ENCODE measurements around the gene FAM120B.

FAM120B gene

DNA sequence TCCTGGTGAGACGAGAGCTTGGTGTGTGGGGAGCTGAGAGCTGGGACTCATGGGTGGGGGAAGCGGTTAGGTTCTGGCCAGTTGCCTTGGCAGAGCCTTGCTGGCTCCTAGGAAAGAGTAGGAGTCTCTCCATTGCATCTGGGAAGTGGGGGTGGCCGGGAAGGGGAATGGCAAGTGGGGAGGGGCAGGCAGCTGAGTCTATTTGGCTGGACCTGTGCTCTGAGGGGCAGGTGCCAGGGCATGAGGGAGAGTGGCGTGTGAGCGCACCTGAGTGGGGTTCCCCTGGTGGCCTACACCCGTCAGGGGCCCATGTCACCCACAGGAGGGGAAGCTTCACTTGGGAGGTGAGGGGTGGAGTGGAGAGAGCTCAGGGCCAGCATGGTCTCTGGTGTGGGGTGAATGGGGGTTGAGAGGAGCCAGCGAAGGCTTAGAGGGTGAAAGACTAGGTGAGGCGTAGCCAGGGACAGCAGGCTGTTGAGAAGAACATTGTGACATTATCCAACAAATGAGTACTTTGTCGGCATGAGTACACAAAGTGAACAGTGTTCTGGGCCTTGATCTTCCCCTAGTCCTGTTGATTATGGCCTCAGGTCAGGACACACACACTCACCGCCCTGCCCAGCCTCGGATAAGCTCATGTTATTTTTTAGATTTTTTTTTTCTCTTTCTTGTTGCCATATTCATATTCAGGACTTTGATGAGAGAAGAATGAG is 59.8 kb downstream of the FAM120B start:
- H3K4me3 Mint-ChIP-seq, result no peak overlapping the region
- H3K27ac Mint-ChIP-seq, result peak overlapping the region; percentile 8
- no peaks in the 10 kb centered on the region for H3K9me3 Mint-ChIP-seq
- ATAC-seq, result no peak
- peaks cover 68% of the 10 kb centered on the region for H3K36me3 Mint-ChIP-seq
- no peaks in the 10 kb centered on the region for H3K27me3 Mint-ChIP-seq
- H3K4me1 Mint-ChIP-seq, result no peaks in the 10 kb centered on the region

DNA sequence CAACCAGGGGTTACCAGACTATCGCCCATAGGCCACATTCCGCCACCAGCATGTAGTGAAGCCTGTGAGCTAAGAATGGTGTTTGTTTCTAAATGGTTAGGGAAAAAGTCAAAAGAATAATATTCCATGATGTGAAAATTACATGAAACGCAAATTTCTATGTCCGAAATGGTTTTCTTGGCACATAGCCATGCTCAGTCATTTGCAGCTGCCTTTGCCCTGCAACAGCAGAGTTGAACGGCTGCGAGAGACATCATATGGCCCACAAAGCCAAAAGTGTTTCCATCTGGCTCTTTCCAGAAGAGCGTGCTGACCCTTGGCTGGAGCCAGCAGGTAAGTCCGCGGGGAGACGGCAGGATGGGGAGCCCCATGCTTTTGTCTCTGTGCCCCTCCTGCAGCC is 60.7 kb downstream of the FAM120B start:
- Mint-ChIP-seq H3K4me1 (no peaks in the 10 kb centered on the region), H3K9me3 (no peaks in the 10 kb centered on the region), H3K27ac (no peak overlapping the region), H3K27me3 (no peaks in the 10 kb centered on the region), H3K36me3 (peaks cover 69% of the 10 kb centered on the region), H3K4me3 (no peak overlapping the region)
- ATAC-seq, result no peak

DNA sequence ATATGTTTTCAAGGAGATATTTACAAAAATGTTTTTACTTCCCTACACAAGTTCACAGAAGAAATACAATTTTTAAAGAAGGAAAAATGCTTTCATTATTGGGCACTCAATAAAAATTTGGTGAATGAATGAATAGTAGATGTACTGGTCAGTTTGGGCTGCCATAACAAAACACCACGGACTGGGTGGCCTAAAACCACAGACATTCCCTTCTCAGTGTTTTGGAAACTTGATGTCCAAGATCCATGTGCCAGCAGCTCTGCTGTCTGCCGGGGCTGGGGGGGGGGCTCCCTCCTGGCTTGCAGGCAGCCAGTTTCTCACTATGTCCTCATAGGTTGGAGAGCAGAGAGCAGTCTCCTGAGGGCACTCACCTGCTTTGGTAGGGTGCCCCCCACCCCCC is 62.0 kb downstream of the FAM120B start:
- Mint-ChIP-seq H3K27me3 (no peaks in the 10 kb centered on the region), H3K4me1 (no peaks in the 10 kb centered on the region), H3K4me3 (no peak overlapping the region), H3K27ac (no peak overlapping the region), H3K9me3 (no peaks in the 10 kb centered on the region), H3K36me3 (peaks cover 57% of the 10 kb centered on the region)
- ATAC-seq, result no peak

DNA sequence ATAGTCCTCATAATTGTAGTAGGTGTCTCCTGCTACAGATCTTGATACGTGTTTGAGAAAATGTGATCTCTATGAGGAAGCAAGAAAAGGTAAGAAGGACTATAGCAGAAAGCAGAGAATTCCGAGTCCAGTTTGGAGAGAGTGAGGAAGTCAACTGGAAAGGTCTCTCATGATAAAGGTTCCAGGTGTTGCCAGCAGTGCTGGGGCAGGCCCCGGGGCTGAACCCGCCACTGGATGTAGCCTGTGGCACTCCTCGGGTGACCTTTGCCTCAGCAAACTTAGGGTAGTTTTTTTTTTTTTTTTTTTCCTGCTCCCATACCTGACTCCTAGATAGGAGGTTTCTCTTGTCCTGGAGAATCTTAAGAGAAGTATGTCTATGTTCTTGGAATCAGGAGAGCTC is 62.8 kb downstream of the FAM120B start:
- H3K4me3 Mint-ChIP-seq, result no peak overlapping the region
- no peaks in the 10 kb centered on the region for H3K9me3 Mint-ChIP-seq
- peaks cover 51% of the 10 kb centered on the region for H3K36me3 Mint-ChIP-seq
- ATAC-seq, result no peak
- H3K4me1 Mint-ChIP-seq, result no peaks in the 10 kb centered on the region
- no peaks in the 10 kb centered on the region for H3K27me3 Mint-ChIP-seq
- H3K27ac Mint-ChIP-seq, result peak overlapping the region; percentile 20

DNA sequence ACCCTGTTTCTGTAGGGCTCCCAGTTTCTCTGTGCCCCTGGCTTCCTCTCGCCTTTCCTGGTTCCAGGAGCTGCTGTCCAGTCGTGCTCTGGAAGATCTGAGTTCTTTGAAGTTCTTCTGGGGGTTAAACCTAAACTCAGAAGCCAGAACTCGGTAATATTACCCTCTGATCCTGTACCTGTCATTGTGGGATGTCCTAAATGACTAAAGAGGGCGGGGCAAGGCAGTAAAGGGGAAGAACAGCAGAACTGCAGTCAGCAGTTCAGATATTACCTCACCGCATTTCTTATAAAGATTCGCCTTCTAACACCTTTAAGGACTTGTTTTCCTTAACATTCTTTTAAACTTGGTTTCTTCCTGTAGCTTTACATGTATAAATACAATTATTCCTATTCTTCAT is 63.9 kb downstream of the FAM120B start:
- peak; percentile 51 for ATAC-seq
- Mint-ChIP-seq H3K4me1 (peaks cover 1% of the 10 kb centered on the region), H3K4me3 (no peak overlapping the region), H3K27me3 (no peaks in the 10 kb centered on the region), H3K9me3 (no peaks in the 10 kb centered on the region), H3K36me3 (peaks cover 44% of the 10 kb centered on the region), H3K27ac (peak overlapping the region; percentile 13)

DNA sequence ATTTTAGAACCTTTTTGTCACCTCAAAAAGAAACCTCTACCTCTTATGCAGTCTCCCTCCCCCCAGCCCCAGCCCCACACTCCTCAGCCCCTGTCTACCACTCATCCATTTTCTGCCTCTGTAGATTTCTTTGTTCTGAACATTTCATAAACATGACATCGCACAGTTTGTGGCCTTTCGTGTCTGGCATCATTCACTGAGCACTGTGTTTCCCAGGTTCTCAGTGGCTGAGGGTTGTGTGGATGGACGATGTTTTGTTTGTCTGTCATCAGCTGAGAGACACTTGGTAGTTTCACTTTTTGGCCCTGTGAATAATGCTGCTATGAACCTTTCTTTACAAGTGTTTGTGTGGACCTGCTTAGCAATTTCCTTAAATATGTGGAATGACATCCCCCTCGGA is 64.5 kb downstream of the FAM120B start:
- no peaks in the 10 kb centered on the region for H3K9me3 Mint-ChIP-seq
- H3K36me3 Mint-ChIP-seq, result peaks cover 48% of the 10 kb centered on the region
- no peak overlapping the region for H3K4me3 Mint-ChIP-seq

DNA sequence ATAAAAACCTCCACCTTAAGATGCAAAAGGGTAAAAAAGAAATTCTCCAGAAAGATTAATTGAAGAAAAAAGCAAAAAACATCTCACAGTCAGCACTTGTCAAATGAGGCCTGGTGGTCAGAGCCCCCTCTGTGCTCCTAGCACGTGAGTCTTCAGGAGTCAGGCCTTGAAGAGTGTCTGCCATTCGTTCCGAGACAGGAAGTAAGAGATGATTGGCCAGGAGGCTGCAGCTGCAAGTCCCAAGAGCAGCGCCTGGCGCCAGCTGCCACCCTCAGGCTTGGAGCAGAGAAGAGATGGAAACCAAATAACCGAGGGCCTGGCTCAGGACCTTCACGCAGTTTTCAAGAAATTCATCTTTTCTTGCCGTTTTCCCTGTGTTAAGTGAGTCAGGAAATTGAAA is 65.0 kb downstream of the FAM120B start:
- Mint-ChIP-seq H3K4me3 (no peak overlapping the region), H3K4me1 (peaks cover 11% of the 10 kb centered on the region), H3K27me3 (no peaks in the 10 kb centered on the region), H3K36me3 (peaks cover 48% of the 10 kb centered on the region), H3K27ac (peak overlapping the region; percentile 13), H3K9me3 (no peaks in the 10 kb centered on the region)
- no peak for ATAC-seq

More for the DNA sequence above, 64.5 kb downstream of the FAM120B start:
- Mint-ChIP-seq H3K4me1 (peaks cover 8% of the 10 kb centered on the region), H3K27me3 (no peaks in the 10 kb centered on the region), H3K27ac (peak overlapping the region; percentile 13)
- no peak for ATAC-seq

DNA sequence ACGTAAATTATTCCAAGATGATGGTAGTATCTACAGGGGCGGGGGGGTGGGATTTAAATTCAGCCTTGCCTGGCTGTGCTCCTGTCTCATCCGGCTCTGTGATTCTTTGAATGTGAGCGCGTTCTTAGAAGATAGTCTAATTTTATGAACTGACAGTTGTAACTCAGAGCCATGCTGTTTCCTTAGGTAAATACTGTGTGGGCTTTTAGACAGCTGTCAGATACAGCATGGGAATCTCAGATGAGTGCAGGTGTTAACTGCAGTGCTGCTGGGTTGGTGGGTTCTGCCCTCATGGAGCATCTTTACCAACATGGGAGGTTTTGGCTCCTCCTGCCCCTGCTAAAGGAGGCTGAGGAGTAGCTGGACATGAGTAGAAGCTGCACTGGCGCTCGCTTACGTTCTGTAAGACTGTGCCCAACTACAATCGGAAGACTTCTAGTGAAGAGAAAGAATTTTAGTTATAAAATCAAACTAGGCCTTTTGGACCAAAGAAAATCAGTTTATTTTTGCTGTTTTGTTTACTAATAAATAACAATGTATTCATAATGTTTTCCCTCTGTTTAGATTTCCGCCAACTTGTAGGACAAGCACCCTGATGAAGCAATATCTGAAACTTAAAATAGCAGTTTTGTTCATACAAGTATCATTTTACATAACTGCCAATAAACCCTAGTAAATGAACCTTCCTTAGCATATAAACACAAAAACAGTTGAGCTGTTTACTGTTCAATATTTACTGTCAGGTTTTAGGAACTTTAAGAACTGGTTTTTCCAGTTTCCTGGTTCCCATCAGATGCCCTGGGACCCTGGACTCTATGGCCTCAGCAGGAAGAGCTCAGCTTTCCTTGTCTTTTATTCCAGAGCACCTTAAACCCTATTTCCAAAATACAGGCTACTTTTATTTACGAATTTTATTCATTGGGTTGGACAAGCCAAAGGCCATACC is 66.1 kb downstream of the FAM120B start:
- H3K36me3 Mint-ChIP-seq, result peaks cover 48% of the 10 kb centered on the region

DNA sequence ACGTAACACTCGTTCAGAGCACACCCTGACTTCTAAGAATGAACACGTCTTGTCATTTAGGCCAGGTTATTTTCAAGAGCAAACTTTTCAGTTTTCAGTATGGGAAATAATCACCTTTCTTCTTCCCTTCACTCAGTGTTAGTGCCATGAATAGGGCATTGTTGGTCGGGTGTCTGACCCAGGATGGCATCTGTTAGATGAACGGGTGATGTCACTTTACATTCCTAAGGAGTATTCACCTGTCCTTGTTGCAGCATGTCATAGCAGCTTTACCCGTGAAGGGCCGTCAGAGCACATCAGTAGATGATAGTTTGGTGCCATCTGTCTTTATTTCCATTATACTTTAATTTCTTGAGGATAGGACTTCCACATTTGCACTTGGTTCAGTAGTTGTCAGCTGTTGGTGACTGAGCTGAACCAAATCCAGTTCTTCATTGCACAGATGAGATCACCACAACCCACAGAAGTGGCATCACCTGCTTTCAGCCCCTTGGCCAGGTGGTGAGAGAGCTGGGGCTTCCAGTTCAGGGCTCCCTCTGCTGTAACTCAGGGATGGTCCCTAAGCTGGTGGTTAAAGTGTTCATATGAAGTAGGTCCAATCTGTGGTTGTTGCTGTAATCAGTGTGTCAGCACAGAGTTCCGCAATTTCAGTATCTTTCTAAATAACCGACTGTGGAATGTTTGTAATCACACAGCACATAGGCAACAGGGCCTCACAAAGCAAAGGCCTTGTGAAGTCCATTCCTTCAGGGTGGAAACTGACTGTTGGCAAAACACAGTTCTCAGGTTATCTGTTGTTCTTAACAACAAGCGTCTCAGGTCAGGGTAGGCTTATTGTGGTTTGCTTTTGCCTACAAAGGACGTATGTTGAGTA is 68.2 kb downstream of the FAM120B start:
- no peaks in the 10 kb centered on the region for H3K27me3 Mint-ChIP-seq
- ATAC-seq, result no peak
- H3K4me3 Mint-ChIP-seq, result no peak overlapping the region
- H3K36me3 Mint-ChIP-seq, result peaks cover 35% of the 10 kb centered on the region
- no peak overlapping the region for H3K27ac Mint-ChIP-seq
- H3K4me1 Mint-ChIP-seq, result peaks cover 18% of the 10 kb centered on the region
- no peaks in the 10 kb centered on the region for H3K9me3 Mint-ChIP-seq

More for the DNA sequence above, 66.1 kb downstream of the FAM120B start:
- H3K9me3 Mint-ChIP-seq, result no peaks in the 10 kb centered on the region
- no peak overlapping the region for H3K4me3 Mint-ChIP-seq
- H3K27ac Mint-ChIP-seq, result no peak overlapping the region
- ATAC-seq, result no peak
- H3K27me3 Mint-ChIP-seq, result no peaks in the 10 kb centered on the region
- H3K4me1 Mint-ChIP-seq, result peaks cover 11% of the 10 kb centered on the region

DNA sequence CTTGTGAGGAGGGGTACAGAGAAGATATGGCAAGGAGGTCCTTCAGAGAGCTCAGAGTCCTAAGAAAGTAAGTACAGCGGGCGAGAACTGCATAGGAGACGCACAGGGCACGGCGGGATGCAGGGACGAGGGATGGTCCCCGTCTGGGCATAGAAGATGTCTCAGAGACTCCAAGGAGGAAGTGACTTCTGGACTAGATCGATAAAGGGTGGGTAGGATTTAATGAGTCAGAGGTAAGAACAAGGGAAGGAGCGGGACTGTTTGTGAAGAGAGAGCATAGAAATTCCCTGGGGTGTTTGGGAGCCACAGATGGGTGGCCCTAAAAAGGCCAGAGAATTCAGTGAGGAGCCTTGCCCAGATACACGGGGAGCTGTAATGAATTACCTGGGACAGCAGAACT is 69.1 kb downstream of the FAM120B start:
- Mint-ChIP-seq H3K27me3 (no peaks in the 10 kb centered on the region), H3K9me3 (no peaks in the 10 kb centered on the region), H3K4me1 (peaks cover 18% of the 10 kb centered on the region), H3K27ac (peak overlapping the region; percentile 14), H3K36me3 (peaks cover 31% of the 10 kb centered on the region), H3K4me3 (no peak overlapping the region)
- no peak for ATAC-seq

DNA sequence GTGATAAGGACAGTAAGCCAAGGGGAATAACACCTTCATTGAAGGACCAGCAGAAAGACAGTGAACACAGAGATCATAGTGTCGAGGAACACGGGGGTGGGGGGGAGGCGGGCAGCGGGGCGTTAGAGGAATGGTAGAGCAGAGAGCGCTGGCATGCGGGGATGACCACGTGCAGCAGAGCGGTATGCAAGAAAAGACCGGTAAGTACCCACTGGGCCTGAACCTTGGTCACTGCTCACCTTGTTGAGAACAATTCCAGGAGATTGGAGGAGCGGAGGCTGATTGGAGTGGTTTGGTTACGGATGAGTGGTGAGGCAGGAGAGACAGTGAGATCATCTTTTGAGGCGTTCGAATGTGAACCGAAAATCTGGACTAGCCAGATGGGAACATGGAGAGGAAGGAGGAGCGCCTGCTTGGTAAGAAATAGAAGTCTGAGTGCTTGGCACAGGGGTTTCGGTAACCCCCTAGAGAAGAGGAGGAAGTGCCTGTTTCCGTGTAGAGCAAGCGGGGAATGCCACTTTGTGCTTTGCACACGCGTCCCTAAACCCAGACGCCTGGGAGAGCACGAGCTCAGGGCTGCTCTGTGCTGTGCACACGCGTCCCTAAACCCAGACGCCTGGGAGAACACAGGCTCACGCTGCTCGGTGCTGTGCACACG is 70.0 kb downstream of the FAM120B start:
- Mint-ChIP-seq H3K4me1 (peaks cover 18% of the 10 kb centered on the region), H3K27me3 (no peaks in the 10 kb centered on the region), H3K9me3 (no peaks in the 10 kb centered on the region), H3K36me3 (peaks cover 23% of the 10 kb centered on the region), H3K4me3 (no peak overlapping the region), H3K27ac (peak overlapping the region; percentile 14)
- ATAC-seq, result no peak

DNA sequence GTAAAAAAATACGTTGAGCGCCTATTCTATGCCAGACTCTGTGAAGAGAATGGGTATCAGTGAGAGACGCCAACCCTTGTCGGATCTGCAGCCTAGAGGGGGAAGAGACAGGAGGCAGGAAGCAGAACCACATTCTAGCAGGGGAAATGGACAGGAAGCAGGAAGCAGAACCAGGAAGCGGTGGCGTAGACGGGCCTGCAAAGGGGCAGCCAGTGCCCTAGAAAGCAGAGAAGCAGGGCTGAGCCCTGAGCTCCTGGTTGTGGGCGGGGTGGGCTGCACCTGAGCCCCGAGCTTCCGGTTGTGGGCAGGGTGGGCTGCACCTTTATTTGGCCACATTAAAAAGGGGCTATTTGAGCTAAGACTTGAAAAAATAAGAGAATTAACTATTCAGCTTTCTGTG is 71.9 kb downstream of the FAM120B start:
- no peak for ATAC-seq
- no peaks in the 10 kb centered on the region for H3K9me3 Mint-ChIP-seq
- H3K36me3 Mint-ChIP-seq, result peaks cover 21% of the 10 kb centered on the region
- no peak overlapping the region for H3K4me3 Mint-ChIP-seq
- H3K27me3 Mint-ChIP-seq, result no peaks in the 10 kb centered on the region
- peaks cover 18% of the 10 kb centered on the region for H3K4me1 Mint-ChIP-seq
- H3K27ac Mint-ChIP-seq, result no peak overlapping the region

DNA sequence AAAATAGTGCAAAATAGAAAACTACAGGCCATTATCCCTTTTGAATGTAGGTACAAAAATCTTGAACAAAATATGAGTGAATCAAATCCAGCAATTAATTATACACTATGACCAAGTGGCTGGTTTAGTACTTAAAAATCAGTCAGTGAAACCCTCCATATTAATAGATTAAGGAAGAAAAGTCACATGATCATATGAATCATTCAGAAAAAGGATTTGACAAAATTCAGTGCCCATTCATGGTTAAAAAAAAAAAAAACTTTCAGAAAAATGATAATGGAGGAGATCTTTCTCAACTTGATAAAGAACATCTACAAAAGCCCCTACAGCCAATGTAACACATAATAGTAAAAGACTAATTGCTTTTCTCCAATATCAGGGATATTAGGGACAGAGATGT is 75.0 kb downstream of the FAM120B start:
- Mint-ChIP-seq H3K4me1 (peaks cover 7% of the 10 kb centered on the region), H3K27me3 (no peaks in the 10 kb centered on the region), H3K36me3 (peaks cover 14% of the 10 kb centered on the region), H3K4me3 (no peak overlapping the region), H3K9me3 (no peaks in the 10 kb centered on the region), H3K27ac (no peak overlapping the region)
- no peak for ATAC-seq

DNA sequence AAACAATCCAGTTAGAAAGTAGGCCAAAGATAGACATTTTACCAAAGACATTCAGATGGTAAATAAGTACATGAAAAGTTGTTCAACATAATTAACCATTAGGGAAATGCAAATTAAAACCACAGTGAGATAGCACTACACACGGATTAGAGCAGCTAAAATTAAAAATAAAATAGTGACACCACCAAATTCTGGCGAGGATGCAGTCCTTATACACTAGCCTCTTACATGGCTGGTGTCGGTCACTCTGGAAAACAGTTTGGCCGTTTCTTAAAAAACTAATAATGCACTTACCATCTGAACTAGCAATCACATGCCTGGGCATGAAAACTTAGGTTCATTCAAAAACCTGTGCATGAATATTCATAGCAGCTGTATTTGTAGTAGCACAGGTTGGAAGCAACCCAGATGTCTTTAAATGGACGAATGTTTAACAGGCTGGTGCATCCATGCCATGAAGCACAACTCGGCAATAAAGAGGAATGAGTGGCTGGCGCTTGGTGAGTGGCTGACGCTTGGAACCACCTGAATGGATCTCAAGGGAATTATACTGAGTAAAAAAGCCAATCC is 77.0 kb downstream of the FAM120B start:
- H3K4me3 Mint-ChIP-seq, result no peak overlapping the region
- H3K27me3 Mint-ChIP-seq, result no peaks in the 10 kb centered on the region
- H3K9me3 Mint-ChIP-seq, result no peaks in the 10 kb centered on the region
- H3K27ac Mint-ChIP-seq, result no peak overlapping the region
- H3K4me1 Mint-ChIP-seq, result peaks cover 2% of the 10 kb centered on the region
- peaks cover 15% of the 10 kb centered on the region for H3K36me3 Mint-ChIP-seq
- no peak for ATAC-seq

All from stimulated activated memory B cell treated with anti-CD40 and anti-IgM and Interleukin-4, amounts not matched to agents 10 μg/mL and 1 μg/mL and 100 μg/mL, for 72 hours (primary cell).